Prostate gland (tissue), 2 donors: ENCODE data around the gene LTC4S.

Source experiments
- POLR2A ChIP-seq: fragments of 450-650 bp; IDR thresholded peaks from one replicate; pipeline ENCODE4 v1.6.1; 2016; ENCODE audit warnings: antibody characterized with exemption, mild to moderate bottlenecking
- POLR2AphosphoS5 ChIP-seq: sonication (generic); formaldehyde crosslinking; IDR thresholded peaks from one replicate; pipeline ENCODE4 v1.6.1; 2017; ENCODE audit warnings: antibody characterized with exemption
- TF ChIP-seq, protein P1 (sequence below), 4 experiments: fragments of 200-600 bp in 2 of 4; fragments of 450-650 bp in 2 of 4; sonication (generic) in 2 of 4; IDR thresholded peaks; 1 replicate in 3 of 4; 2 replicates in 1 of 4; pipeline ENCODE4 v1.5.1; 2016 to 2019; ENCODE audit warnings: antibody characterized with exemption in 4 of 4, mild to moderate bottlenecking in 2 of 4, moderate library complexity in 2 of 4

- TF ChIP-seq, protein P1, sequence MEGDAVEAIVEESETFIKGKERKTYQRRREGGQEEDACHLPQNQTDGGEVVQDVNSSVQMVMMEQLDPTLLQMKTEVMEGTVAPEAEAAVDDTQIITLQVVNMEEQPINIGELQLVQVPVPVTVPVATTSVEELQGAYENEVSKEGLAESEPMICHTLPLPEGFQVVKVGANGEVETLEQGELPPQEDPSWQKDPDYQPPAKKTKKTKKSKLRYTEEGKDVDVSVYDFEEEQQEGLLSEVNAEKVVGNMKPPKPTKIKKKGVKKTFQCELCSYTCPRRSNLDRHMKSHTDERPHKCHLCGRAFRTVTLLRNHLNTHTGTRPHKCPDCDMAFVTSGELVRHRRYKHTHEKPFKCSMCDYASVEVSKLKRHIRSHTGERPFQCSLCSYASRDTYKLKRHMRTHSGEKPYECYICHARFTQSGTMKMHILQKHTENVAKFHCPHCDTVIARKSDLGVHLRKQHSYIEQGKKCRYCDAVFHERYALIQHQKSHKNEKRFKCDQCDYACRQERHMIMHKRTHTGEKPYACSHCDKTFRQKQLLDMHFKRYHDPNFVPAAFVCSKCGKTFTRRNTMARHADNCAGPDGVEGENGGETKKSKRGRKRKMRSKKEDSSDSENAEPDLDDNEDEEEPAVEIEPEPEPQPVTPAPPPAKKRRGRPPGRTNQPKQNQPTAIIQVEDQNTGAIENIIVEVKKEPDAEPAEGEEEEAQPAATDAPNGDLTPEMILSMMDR (IDR thresholded peaks at IDR 0.05) = no peak
- TF ChIP-seq POLR2AphosphoS5 (no peak), POLR2A (no peak)
Observed at GRCh38 chr5:179776411-179776938, 17.3 kb upstream of the LTC4S start.
